ENCODE data around the gene SCARB1. TPM values are rescaled to one million over a fixed set of nuclear protein-coding genes. Genes with fewer than 3 reads are reported as not detected.

Gene SCARB1
- total RNA-seq, 1 experiment from 2014 or later: 44.9 TPM

GRCh38 chr12:124861492-124861891 is 2.2 kb downstream of the SCARB1 start:
- no peak for DNase-seq
- no peak overlapping the region for H3K4me3 ChIP-seq (ENCODE audit: insufficient read depth, low read depth, low read length)
- peaks cover 2% of the 10 kb centered on the region; the same call in 1 of the 2 replicates for H3K27me3 ChIP-seq (ENCODE audit: control insufficient read depth, insufficient read depth, low read length)
- H3K36me3 ChIP-seq (replicated peaks; ENCODE audit: control insufficient read depth, insufficient read depth, low read length): peaks cover 2% of the 10 kb centered on the region

GRCh38 chr12:124857921-124858461 is 5.7 kb downstream of the SCARB1 start:
- Histone ChIP-seq H3K4me3 (ENCODE audit: insufficient read depth, low read depth, low read length) (no peak overlapping the region), H3K36me3 (replicated peaks; ENCODE audit: control insufficient read depth, insufficient read depth, low read length) (peaks cover 2% of the 10 kb centered on the region), H3K27me3 (ENCODE audit: control insufficient read depth, insufficient read depth, low read length) (peaks cover under 1% of the 10 kb centered on the region; the same call in 1 of the 2 replicates)
- no peak for DNase-seq

- H3K4me3 ChIP-seq (ENCODE audit: insufficient read depth, low read depth, low read length): no peak overlapping the region
- DNase-seq: peak; percentile 57
- H3K27me3 ChIP-seq (ENCODE audit: control insufficient read depth, insufficient read depth, low read length): no peaks in the 10 kb centered on the region
- peaks cover 2% of the 10 kb centered on the region for H3K36me3 ChIP-seq (replicated peaks; ENCODE audit: control insufficient read depth, insufficient read depth, low read length)
These were observed 6.9 kb downstream of the SCARB1 start for GRCh38 chr12:124856842-124857178.

GRCh38 chr12:124856132-124856841 is 7.4 kb downstream of the SCARB1 start:
- H3K4me3 ChIP-seq (ENCODE audit: insufficient read depth, low read depth, low read length): no peak overlapping the region
- no peaks in the 10 kb centered on the region for H3K27me3 ChIP-seq (ENCODE audit: control insufficient read depth, insufficient read depth, low read length)
- peaks cover 2% of the 10 kb centered on the region for H3K36me3 ChIP-seq (replicated peaks; ENCODE audit: control insufficient read depth, insufficient read depth, low read length)
- peak; percentile 78 for DNase-seq

- DNase-seq: no peak
- Histone ChIP-seq H3K4me3 (ENCODE audit: insufficient read depth, low read depth, low read length) (no peak overlapping the region), H3K36me3 (replicated peaks; ENCODE audit: control insufficient read depth, insufficient read depth, low read length) (peaks cover under 1% of the 10 kb centered on the region), H3K27me3 (ENCODE audit: control insufficient read depth, insufficient read depth, low read length) (no peaks in the 10 kb centered on the region)
These were observed 8.2 kb downstream of the SCARB1 start for GRCh38 chr12:124855275-124855957.

- Histone ChIP-seq H3K4me3 (ENCODE audit: insufficient read depth, low read depth, low read length) (no peak overlapping the region), H3K36me3 (replicated peaks; ENCODE audit: control insufficient read depth, insufficient read depth, low read length) (no peaks in the 10 kb centered on the region), H3K27me3 (ENCODE audit: control insufficient read depth, insufficient read depth, low read length) (no peaks in the 10 kb centered on the region)
- peak; percentile 41 for DNase-seq
These were observed 9.0 kb downstream of the SCARB1 start for GRCh38 chr12:124854637-124855184.

GRCh38 chr12:124853781-124854636 is 9.7 kb downstream of the SCARB1 start:
- no peaks in the 10 kb centered on the region for H3K27me3 ChIP-seq (ENCODE audit: control insufficient read depth, insufficient read depth, low read length)
- H3K36me3 ChIP-seq (replicated peaks; ENCODE audit: control insufficient read depth, insufficient read depth, low read length): no peaks in the 10 kb centered on the region
- peak; percentile 44 for DNase-seq
- no peak overlapping the region for H3K4me3 ChIP-seq (ENCODE audit: insufficient read depth, low read depth, low read length)

GRCh38 chr12:124852911-124853427 is 10.7 kb downstream of the SCARB1 start:
- no peak overlapping the region for H3K4me3 ChIP-seq (ENCODE audit: insufficient read depth, low read depth, low read length)
- no peaks in the 10 kb centered on the region; the same call in 1 of the 2 replicates for H3K36me3 ChIP-seq (replicated peaks; ENCODE audit: control insufficient read depth, insufficient read depth, low read length)
- no peak for DNase-seq
- no peaks in the 10 kb centered on the region for H3K27me3 ChIP-seq (ENCODE audit: control insufficient read depth, insufficient read depth, low read length)

- H3K36me3 ChIP-seq (replicated peaks; ENCODE audit: control insufficient read depth, insufficient read depth, low read length): no peaks in the 10 kb centered on the region; the same call in 1 of the 2 replicates
- DNase-seq: no peak
- no peak overlapping the region for H3K4me3 ChIP-seq (ENCODE audit: insufficient read depth, low read depth, low read length)
- H3K27me3 ChIP-seq (ENCODE audit: control insufficient read depth, insufficient read depth, low read length): no peaks in the 10 kb centered on the region
These were observed 11.3 kb downstream of the SCARB1 start for GRCh38 chr12:124852329-124852831.

- DNase-seq: no peak
- Histone ChIP-seq H3K27me3 (ENCODE audit: control insufficient read depth, insufficient read depth, low read length) (no peaks in the 10 kb centered on the region), H3K4me3 (ENCODE audit: insufficient read depth, low read depth, low read length) (no peak overlapping the region), H3K36me3 (replicated peaks; ENCODE audit: control insufficient read depth, insufficient read depth, low read length) (no peaks in the 10 kb centered on the region; the same call in 1 of the 2 replicates)
These were observed 12.3 kb downstream of the SCARB1 start for GRCh38 chr12:124851342-124851741.

GRCh38 chr12:124849382-124849781 is 14.3 kb downstream of the SCARB1 start:
- no peak overlapping the region for H3K4me3 ChIP-seq (ENCODE audit: insufficient read depth, low read depth, low read length)
- DNase-seq: no peak
- H3K36me3 ChIP-seq (replicated peaks; ENCODE audit: control insufficient read depth, insufficient read depth, low read length): no peaks in the 10 kb centered on the region; the same call in 1 of the 2 replicates
- no peaks in the 10 kb centered on the region for H3K27me3 ChIP-seq (ENCODE audit: control insufficient read depth, insufficient read depth, low read length)

- DNase-seq: no peak
- Histone ChIP-seq H3K36me3 (replicated peaks; ENCODE audit: control insufficient read depth, insufficient read depth, low read length) (no peaks in the 10 kb centered on the region; the same call in 1 of the 2 replicates), H3K27me3 (ENCODE audit: control insufficient read depth, insufficient read depth, low read length) (no peaks in the 10 kb centered on the region), H3K4me3 (ENCODE audit: insufficient read depth, low read depth, low read length) (no peak overlapping the region)
These were observed 14.9 kb downstream of the SCARB1 start for GRCh38 chr12:124848621-124849380.

Data from H7 (cell line).